ENCODE measurements around the gene GNRHR.
"Not testable (repeated sequence)": the region's sequence is repeated elsewhere in the genome, so short reads cannot be mapped to it uniquely, and the experiment has no call there.

GNRHR gene

GRCh38 chr4:67776746-67777145 lies 22.6 kb upstream of the GNRHR start:
- TF ChIP-seq CTCF (IDR thresholded peaks at IDR 0.05; ENCODE audit: control insufficient read depth, insufficient read depth, low read depth, low read length, missing control alignments), result no peak
- H3K4me3 ChIP-seq (ENCODE audit: control insufficient read depth, low read depth, low read length), result no peak overlapping the region
- no peak for DNase-seq (ENCODE audit: low read depth)

GRCh38 chr4:67770422-67770821 lies 16.2 kb upstream of the GNRHR start:
- H3K4me3 ChIP-seq (ENCODE audit: control insufficient read depth, low read depth, low read length), result no peak overlapping the region
- DNase-seq (ENCODE audit: low read depth), result no peak
- no peak for TF ChIP-seq CTCF (IDR thresholded peaks at IDR 0.05; ENCODE audit: control insufficient read depth, insufficient read depth, low read depth, low read length, missing control alignments)

GRCh38 chr4:67765928-67766327 lies 11.7 kb upstream of the GNRHR start:
- no peak for DNase-seq (ENCODE audit: low read depth)
- TF ChIP-seq CTCF (IDR thresholded peaks at IDR 0.05; ENCODE audit: control insufficient read depth, insufficient read depth, low read depth, low read length, missing control alignments), result no peak
- no peak overlapping the region for H3K4me3 ChIP-seq (ENCODE audit: control insufficient read depth, low read depth, low read length)

- TF ChIP-seq CTCF (IDR thresholded peaks at IDR 0.05; ENCODE audit: control insufficient read depth, insufficient read depth, low read depth, low read length, missing control alignments), result no peak
- H3K4me3 ChIP-seq (ENCODE audit: control insufficient read depth, low read depth, low read length), result no peak overlapping the region
Measured at GRCh38 chr4:67765401-67765800, 11.2 kb upstream of the GNRHR start.

GRCh38 chr4:67764183-67764582 lies 10.0 kb upstream of the GNRHR start:
- DNase-seq (ENCODE audit: low read depth), result no peak
- no peak overlapping the region for H3K4me3 ChIP-seq (ENCODE audit: control insufficient read depth, low read depth, low read length)
- TF ChIP-seq CTCF (IDR thresholded peaks at IDR 0.05; ENCODE audit: control insufficient read depth, insufficient read depth, low read depth, low read length, missing control alignments), result no peak

More at GRCh38 chr4:67765401-67765800, 11.2 kb upstream of the GNRHR start:
- DNase-seq (ENCODE audit: low read depth), result no peak

GRCh38 chr4:67762086-67762485 lies 7.9 kb upstream of the GNRHR start:
- DNase-seq (ENCODE audit: low read depth), result no peak
- no peak for TF ChIP-seq CTCF (IDR thresholded peaks at IDR 0.05; ENCODE audit: control insufficient read depth, insufficient read depth, low read depth, low read length, missing control alignments)
- no peak overlapping the region for H3K4me3 ChIP-seq (ENCODE audit: control insufficient read depth, low read depth, low read length)

GRCh38 chr4:67756991-67757390 lies 2.8 kb upstream of the GNRHR start:
- not testable (repeated sequence) for DNase-seq (ENCODE audit: low read depth); H3K4me3 ChIP-seq (ENCODE audit: control insufficient read depth, low read depth, low read length)

Data from AG09309 (cell line).